ENCODE data around the gene NOSIP.
A peak's percentile ranks its signal among the peaks of the same experiment; 100 is the strongest.

The NOSIP gene

GRCh38 chr19:49556412-49557398 is 23.7 kb downstream of the NOSIP start:
- peak overlapping the region in 1 of 2 donors; percentile 49 for H3K4me3 ChIP-seq (ENCODE audit: low read length in 2 of 2)
- peak overlapping the region in 1 of 2 donors; percentile 2 for H3K9ac ChIP-seq (ENCODE audit: low read length in 2 of 2)
- peaks cover 24 to 35% of the 10 kb centered on the region in 2 donors for H3K36me3 ChIP-seq (ENCODE audit: control insufficient read depth in 2 of 2, insufficient read depth in 2 of 2, low read length in 2 of 2)
- H3K9me3 ChIP-seq (ENCODE audit: control insufficient read depth in 2 of 2, low read length in 2 of 2) = no peaks in the 10 kb centered on the region
- H3K4me1 ChIP-seq (ENCODE audit: control insufficient read depth, insufficient read depth, low read length) = peaks cover 15% of the 10 kb centered on the region
- H3K27ac ChIP-seq (ENCODE audit: low read length) = no peak overlapping the region
- no peaks in the 10 kb centered on the region for H3K27me3 ChIP-seq (ENCODE audit: control insufficient read depth in 1 of 2, insufficient read depth in 2 of 2, low read length in 2 of 2)

- H3K36me3 ChIP-seq (ENCODE audit: control insufficient read depth in 2 of 2, insufficient read depth in 2 of 2, low read length in 2 of 2) = peaks cover 24 to 35% of the 10 kb centered on the region in 2 donors
- H3K4me1 ChIP-seq (ENCODE audit: control insufficient read depth, insufficient read depth, low read length) = peaks cover 15% of the 10 kb centered on the region
- no peaks in the 10 kb centered on the region for H3K9me3 ChIP-seq (ENCODE audit: control insufficient read depth in 2 of 2, low read length in 2 of 2)
- no peaks in the 10 kb centered on the region for H3K27me3 ChIP-seq (ENCODE audit: control insufficient read depth in 1 of 2, insufficient read depth in 2 of 2, low read length in 2 of 2)
- peak overlapping the region in 1 of 2 donors; percentile 2 for H3K9ac ChIP-seq (ENCODE audit: low read length in 2 of 2)
- no peak overlapping the region for H3K27ac ChIP-seq (ENCODE audit: low read length)
- peak overlapping the region in 1 of 2 donors; percentile 49 for H3K4me3 ChIP-seq (ENCODE audit: low read length in 2 of 2)
These were observed 24.6 kb downstream of the NOSIP start for GRCh38 chr19:49555600-49556411.

- Histone ChIP-seq H3K27me3 (ENCODE audit: control insufficient read depth in 1 of 2, insufficient read depth in 2 of 2, low read length in 2 of 2) (no peaks in the 10 kb centered on the region), H3K36me3 (ENCODE audit: control insufficient read depth in 2 of 2, insufficient read depth in 2 of 2, low read length in 2 of 2) (peaks cover 18 to 30% of the 10 kb centered on the region in 2 donors), H3K4me3 (ENCODE audit: low read length in 2 of 2) (no peak overlapping the region), H3K9ac (ENCODE audit: low read length in 2 of 2) (no peak overlapping the region), H3K27ac (ENCODE audit: low read length) (no peak overlapping the region), H3K4me1 (ENCODE audit: control insufficient read depth, insufficient read depth, low read length) (peaks cover 8% of the 10 kb centered on the region), H3K9me3 (ENCODE audit: control insufficient read depth in 2 of 2, low read length in 2 of 2) (no peaks in the 10 kb centered on the region)
These were observed 25.6 kb downstream of the NOSIP start for GRCh38 chr19:49554701-49555181.

- H3K9me3 ChIP-seq (ENCODE audit: control insufficient read depth in 2 of 2, low read length in 2 of 2) = no peaks in the 10 kb centered on the region
- no peak overlapping the region for H3K9ac ChIP-seq (ENCODE audit: low read length in 2 of 2)
- no peak overlapping the region for H3K27ac ChIP-seq (ENCODE audit: low read length)
- H3K4me3 ChIP-seq (ENCODE audit: low read length in 2 of 2) = no peak overlapping the region
- H3K36me3 ChIP-seq (ENCODE audit: control insufficient read depth in 2 of 2, insufficient read depth in 2 of 2, low read length in 2 of 2) = peaks cover 12 to 23% of the 10 kb centered on the region in 2 donors
- no peaks in the 10 kb centered on the region for H3K27me3 ChIP-seq (ENCODE audit: control insufficient read depth in 1 of 2, insufficient read depth in 2 of 2, low read length in 2 of 2)
- H3K4me1 ChIP-seq (ENCODE audit: control insufficient read depth, insufficient read depth, low read length) = peaks cover 8% of the 10 kb centered on the region
These were observed 26.7 kb downstream of the NOSIP start for GRCh38 chr19:49553451-49554271.

GRCh38 chr19:49552749-49553148 is 27.6 kb downstream of the NOSIP start:
- Histone ChIP-seq H3K36me3 (ENCODE audit: control insufficient read depth in 2 of 2, insufficient read depth in 2 of 2, low read length in 2 of 2) (peaks cover 6 to 17% of the 10 kb centered on the region in 2 donors), H3K4me3 (ENCODE audit: low read length in 2 of 2) (no peak overlapping the region), H3K9ac (ENCODE audit: low read length in 2 of 2) (no peak overlapping the region), H3K9me3 (ENCODE audit: control insufficient read depth in 2 of 2, low read length in 2 of 2) (no peaks in the 10 kb centered on the region), H3K27ac (ENCODE audit: low read length) (no peak overlapping the region), H3K4me1 (ENCODE audit: control insufficient read depth, insufficient read depth, low read length) (peaks cover 8% of the 10 kb centered on the region), H3K27me3 (ENCODE audit: control insufficient read depth in 1 of 2, insufficient read depth in 2 of 2, low read length in 2 of 2) (no peaks in the 10 kb centered on the region)

- Histone ChIP-seq H3K4me3 (ENCODE audit: low read length in 2 of 2) (no peak overlapping the region), H3K27me3 (ENCODE audit: control insufficient read depth in 1 of 2, insufficient read depth in 2 of 2, low read length in 2 of 2) (no peaks in the 10 kb centered on the region), H3K9ac (ENCODE audit: low read length in 2 of 2) (no peak overlapping the region), H3K4me1 (ENCODE audit: control insufficient read depth, insufficient read depth, low read length) (peaks cover 9% of the 10 kb centered on the region), H3K36me3 (ENCODE audit: control insufficient read depth in 2 of 2, insufficient read depth in 2 of 2, low read length in 2 of 2) (peaks cover 0 to 8% of the 10 kb centered on the region in 2 donors), H3K9me3 (ENCODE audit: control insufficient read depth in 2 of 2, low read length in 2 of 2) (no peaks in the 10 kb centered on the region), H3K27ac (ENCODE audit: low read length) (no peak overlapping the region)
These were observed 28.8 kb downstream of the NOSIP start for GRCh38 chr19:49551531-49551930.

GRCh38 chr19:49549045-49549444 is 31.3 kb downstream of the NOSIP start:
- Histone ChIP-seq H3K9me3 (ENCODE audit: control insufficient read depth in 2 of 2, low read length in 2 of 2) (no peaks in the 10 kb centered on the region), H3K27ac (ENCODE audit: low read length) (no peak overlapping the region), H3K4me1 (ENCODE audit: control insufficient read depth, insufficient read depth, low read length) (peaks cover 3% of the 10 kb centered on the region), H3K9ac (ENCODE audit: low read length in 2 of 2) (no peak overlapping the region), H3K4me3 (ENCODE audit: low read length in 2 of 2) (no peak overlapping the region), H3K36me3 (ENCODE audit: control insufficient read depth in 2 of 2, insufficient read depth in 2 of 2, low read length in 2 of 2) (peaks cover 0 to 3% of the 10 kb centered on the region in 2 donors), H3K27me3 (ENCODE audit: control insufficient read depth in 1 of 2, insufficient read depth in 2 of 2, low read length in 2 of 2) (no peaks in the 10 kb centered on the region)

- Histone ChIP-seq H3K36me3 (ENCODE audit: control insufficient read depth in 2 of 2, insufficient read depth in 2 of 2, low read length in 2 of 2) (no peaks in the 10 kb centered on the region), H3K27ac (ENCODE audit: low read length) (no peak overlapping the region), H3K9me3 (ENCODE audit: control insufficient read depth in 2 of 2, low read length in 2 of 2) (no peaks in the 10 kb centered on the region), H3K9ac (ENCODE audit: low read length in 2 of 2) (no peak overlapping the region), H3K4me1 (ENCODE audit: control insufficient read depth, insufficient read depth, low read length) (peaks cover 3% of the 10 kb centered on the region), H3K27me3 (ENCODE audit: control insufficient read depth in 1 of 2, insufficient read depth in 2 of 2, low read length in 2 of 2) (no peaks in the 10 kb centered on the region), H3K4me3 (ENCODE audit: low read length in 2 of 2) (peak overlapping the region; percentile 21 to 52)
These were observed 33.4 kb downstream of the NOSIP start for GRCh38 chr19:49546825-49547565.

GRCh38 chr19:49544154-49544553 is 36.2 kb downstream of the NOSIP start:
- Histone ChIP-seq H3K27me3 (ENCODE audit: control insufficient read depth in 1 of 2, insufficient read depth in 2 of 2, low read length in 2 of 2) (no peaks in the 10 kb centered on the region), H3K36me3 (ENCODE audit: control insufficient read depth in 2 of 2, insufficient read depth in 2 of 2, low read length in 2 of 2) (no peaks in the 10 kb centered on the region), H3K9ac (ENCODE audit: low read length in 2 of 2) (no peak overlapping the region), H3K4me3 (ENCODE audit: low read length in 2 of 2) (no peak overlapping the region), H3K9me3 (ENCODE audit: control insufficient read depth in 2 of 2, low read length in 2 of 2) (no peaks in the 10 kb centered on the region), H3K27ac (ENCODE audit: low read length) (no peak overlapping the region), H3K4me1 (ENCODE audit: control insufficient read depth, insufficient read depth, low read length) (peaks cover 3% of the 10 kb centered on the region)

All from stomach smooth muscle (tissue), 2 donors.